Testis (tissue), 3 donors: ENCODE data around the gene PRELID2. TPM values are rescaled to one million over a fixed set of nuclear protein-coding genes. Genes with fewer than 3 reads are reported as not detected.
"Not testable (repeated sequence)": the region's sequence is repeated elsewhere in the genome, so short reads cannot be mapped to it uniquely, and the experiment has no call there.

ENCODE experiments used
- DNase-seq: peaks from one replicate; pipeline ENCODE4 v3.0.0-alpha.2; 2019
- H3K27ac ChIP-seq, 2 donors: fragments of 200-600 bp; sonication (generic); one replicate each; pipeline ENCODE4 v1.5.1; 2019
- H3K27me3 ChIP-seq: fragments of 200-600 bp; sonication (generic); one replicate; pipeline ENCODE4 v1.5.1; 2019
- H3K36me3 ChIP-seq: fragments of 200-600 bp; sonication (generic); one replicate; pipeline ENCODE4 v1.5.1; 2017; ENCODE audit warnings: low read depth; ENCODE audit errors: missing control alignments
- H3K4me1 ChIP-seq: fragments of 200-600 bp; sonication (generic); one replicate; pipeline ENCODE4 v1.5.1; 2019
- H3K4me3 ChIP-seq, 2 donors: fragments of 200-600 bp; sonication (generic); one replicate each; pipeline ENCODE4 v1.5.1; 2017 to 2019
- H3K9me3 ChIP-seq: fragments of 200-600 bp; sonication (generic); one replicate; pipeline ENCODE4 v1.5.1; 2017
- CTCF ChIP-seq, 3 experiments: fragments of 450-650 bp in 2 of 3; fragments of 200-600 bp in 1 of 3; sonication (generic) in 1 of 3; IDR thresholded peaks; one replicate each; pipeline ENCODE4 v1.5.1; 2016 to 2019; ENCODE audit warnings: antibody characterized with exemption in 3 of 3, mild to moderate bottlenecking in 2 of 3, moderate library complexity in 1 of 3
- POLR2A ChIP-seq: fragments of 450-650 bp; IDR thresholded peaks from one replicate; pipeline ENCODE4 v1.6.1; 2017; ENCODE audit warnings: antibody characterized with exemption, mild to moderate bottlenecking, moderate library complexity
- WGBS, 2 donors: methylation state at CpG; one replicate each; pipeline ENCODE4 v1.1.5; 2018; 5-methylcytosine and 5-hydroxymethylcytosine counted together
- intact Hi-C: fragments of 100-400 bp; cut with DNase I; formaldehyde crosslinking; loops from one replicate; pipeline ENCODE4 v1.15.1; 2023; ENCODE audit warnings: low total_unique reads
- polyA plus RNA-seq: library from polyadenylated mRNA; stranded (reverse); fragments of 350-450 nt; fragmentation: Illumina TruSeq; extraction: RNeasy Lipid Tissue Mini Kit (QIAGEN cat#74804); gene quantifications from one replicate; pipeline ENCODE4 v1.2.3, GENCODE V29; 2014; ENCODE audit warnings: low read depth, low replicate concordance; ENCODE audit not compliant: insufficient read depth
- total RNA-seq, 2 donors: library from RNA; depleted of rRNA; stranded (reverse); fragments of >200 nt; gene quantifications; one replicate each; pipeline ENCODE4 v1.2.3, GENCODE V29; 2016

Gene PRELID2
- total and polyA plus RNA-seq, 3 donors from 2014 or later = 2.9 to 15.7 (median 13.8) TPM

GRCh38 chr5:145803112-145804004 lies 31.8 kb downstream of the PRELID2 start:
- H3K27me3 ChIP-seq = no peaks in the 10 kb centered on the region
- TF ChIP-seq POLR2A (no peak), CTCF (IDR thresholded peaks at IDR 0.05) (no peak)
- no peak for DNase-seq
- 89 to 91% methylated on average over 9 of the region's 9 CpGs for WGBS, 2 donors
- no peak overlapping the region for H3K4me3 ChIP-seq
- H3K4me1 ChIP-seq = no peaks in the 10 kb centered on the region
- no peaks in the 10 kb centered on the region for H3K36me3 ChIP-seq
- H3K27ac ChIP-seq = no peak overlapping the region
- no peaks in the 10 kb centered on the region for H3K9me3 ChIP-seq
- intact Hi-C loops = no loop called here

- TF ChIP-seq CTCF (IDR thresholded peaks at IDR 0.05) (no peak), POLR2A (no peak)
- H3K27ac ChIP-seq = no peak overlapping the region
- 88 to 93% methylated on average over 4 of the region's 4 CpGs for whole genome bisulfite sequencing, 2 donors
- no peaks in the 10 kb centered on the region for H3K36me3 ChIP-seq
- H3K4me3 ChIP-seq = no peak overlapping the region
- DNase-seq = no peak
- H3K27me3 ChIP-seq = no peaks in the 10 kb centered on the region
- H3K9me3 ChIP-seq = no peaks in the 10 kb centered on the region
- H3K4me1 ChIP-seq = no peaks in the 10 kb centered on the region
- intact Hi-C loops = no loop called here
Observed at GRCh38 chr5:145801195-145801594, 33.9 kb downstream of the PRELID2 start.

DNA sequence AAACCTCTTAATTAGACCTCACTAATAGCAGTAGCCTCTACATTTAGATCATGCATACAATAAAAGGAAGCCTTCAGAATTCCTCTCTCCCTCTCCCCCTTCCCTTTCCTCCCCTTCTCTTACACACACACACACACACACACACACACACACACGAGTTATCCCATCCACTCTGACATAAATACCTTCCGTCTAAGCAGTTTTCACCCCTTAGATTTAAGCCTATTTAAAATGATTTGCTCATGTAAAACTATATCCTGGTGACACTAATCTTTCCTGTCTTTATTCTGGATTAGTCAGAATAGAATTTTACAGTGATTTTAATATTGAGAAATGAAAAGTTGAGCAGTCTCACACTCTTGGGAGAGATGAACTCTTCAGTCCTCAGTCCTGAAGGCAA lies 35.0 kb downstream of the PRELID2 start:
- intact Hi-C loops = no loop called here

DNA sequence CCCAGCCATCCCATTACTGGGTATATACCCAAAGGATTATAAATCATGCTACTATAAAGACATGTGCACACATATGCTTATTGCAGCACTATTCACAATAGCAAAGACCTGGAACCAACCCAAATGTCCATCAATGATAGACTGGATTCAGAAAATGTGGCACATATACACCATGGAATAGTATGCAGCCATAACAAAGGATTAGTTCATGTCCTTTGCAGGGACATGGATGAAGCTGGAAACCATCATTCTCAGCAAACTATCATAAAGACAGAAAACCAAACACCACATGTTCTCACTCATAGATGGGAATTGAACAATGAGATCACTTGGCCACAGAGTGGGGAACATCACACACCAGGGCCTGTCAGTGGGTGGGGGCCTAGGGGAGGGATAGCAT lies 36.6 kb downstream of the PRELID2 start:
- H3K27me3 ChIP-seq, DNase-seq, H3K27ac ChIP-seq, H3K4me1 ChIP-seq, H3K4me3 ChIP-seq, intact Hi-C loops, H3K9me3 ChIP-seq, H3K36me3 ChIP-seq: not testable (repeated sequence)

More for the DNA sequence above, 35.0 kb downstream of the PRELID2 start:
- Histone ChIP-seq H3K27me3 (no peaks in the 10 kb centered on the region), H3K4me1 (no peaks in the 10 kb centered on the region), H3K4me3 (no peak overlapping the region), H3K9me3 (no peaks in the 10 kb centered on the region), H3K36me3 (no peaks in the 10 kb centered on the region), H3K27ac (no peak overlapping the region)
- DNase-seq = no peak
- WGBS, 2 donors = 68 to 80% methylated on average over 2 of the region's 2 CpGs
- TF ChIP-seq POLR2A (no peak), CTCF (IDR thresholded peaks at IDR 0.05) (no peak)

DNA sequence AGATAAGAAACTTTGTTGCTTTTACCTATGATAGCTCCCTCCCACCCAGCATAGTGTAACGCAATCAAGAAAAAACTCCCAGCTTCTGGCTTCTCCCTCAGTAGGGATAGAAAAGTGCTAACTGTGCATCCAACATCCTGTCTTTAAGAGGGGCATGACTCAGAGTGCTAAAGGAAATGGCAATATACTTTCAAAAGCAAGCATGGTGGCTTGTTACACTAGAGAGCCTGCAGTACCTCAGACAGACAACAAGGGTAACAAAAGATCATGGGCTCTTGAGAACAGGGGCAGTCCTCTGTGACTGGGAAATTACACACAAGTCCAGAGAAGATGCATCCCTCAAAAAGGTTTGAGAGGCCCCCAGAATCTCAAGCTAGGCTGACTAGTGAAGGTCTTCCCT lies 37.8 kb downstream of the PRELID2 start:
- H3K4me1 ChIP-seq = no peaks in the 10 kb centered on the region
- intact Hi-C loops = no loop called here
- H3K4me3 ChIP-seq = no peak overlapping the region
- no peaks in the 10 kb centered on the region for H3K36me3 ChIP-seq
- no peak overlapping the region for H3K27ac ChIP-seq
- TF ChIP-seq CTCF (IDR thresholded peaks at IDR 0.05) (no peak), POLR2A (no peak)
- no peaks in the 10 kb centered on the region for H3K9me3 ChIP-seq
- no peaks in the 10 kb centered on the region for H3K27me3 ChIP-seq
- no peak for DNase-seq
- WGBS, 2 donors = 69 to 81% methylated on average over 1 of the region's 1 CpG
